ENCODE results near the gene L3MBTL4.

DNA sequence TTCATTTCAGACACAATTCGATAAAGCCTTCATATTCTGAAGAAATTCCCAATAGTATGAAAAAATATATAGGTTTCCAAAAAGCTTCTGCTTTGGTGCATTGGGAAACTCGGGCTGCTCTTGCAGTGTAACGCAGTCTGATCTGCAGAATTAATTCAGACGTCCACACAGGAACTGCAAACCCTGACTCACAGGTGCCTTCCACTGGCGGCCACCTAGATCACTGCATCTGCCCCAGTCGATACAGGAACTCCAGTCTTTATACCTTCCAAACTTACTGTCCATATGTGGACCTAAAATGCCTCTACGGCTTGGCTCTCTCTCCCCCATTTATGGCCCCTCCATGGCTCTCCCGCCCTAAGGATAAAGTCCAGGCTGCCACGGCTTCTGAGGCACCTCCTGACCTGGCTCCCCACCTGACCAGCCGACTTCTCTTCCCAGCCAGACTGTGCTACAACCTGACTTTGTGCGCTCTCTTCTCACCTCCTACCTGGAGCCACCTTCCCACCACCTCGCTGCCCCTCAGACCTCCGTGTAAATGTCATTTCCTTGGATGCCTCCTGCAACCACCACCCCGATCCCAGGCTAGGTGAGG, 39.7 kb downstream of the L3MBTL4 start:
- TF ChIP-seq CTCF (conservative IDR thresholded peaks at IDR 0.05), result no peak
- TF ChIP-seq EZH2 (IDR thresholded peaks at IDR 0.05; ENCODE audit: low read depth), result no peak
